Neural progenitor cell (in vitro differentiated cells): ENCODE results near the gene B4GALNT1.

Experiments used
- EZH2 ChIP-seq: fragments of 200-600 bp; sonication (generic); IDR thresholded peaks from 2 replicates; pipeline ENCODE4 v1.6.1; 2017; ENCODE audit warnings: antibody characterized with exemption, mild to moderate bottlenecking, moderate library complexity
- EZH2phosphoT487 ChIP-seq: fragments of 200-600 bp; sonication (generic); IDR thresholded peaks from 2 replicates; pipeline ENCODE4 v1.6.1; 2017; ENCODE audit warnings: antibody characterized with exemption
- TF ChIP-seq, protein P1 (sequence below): fragments of 200-600 bp; sonication (generic); IDR thresholded peaks from 2 replicates; pipeline ENCODE4 v1.5.1; 2017; ENCODE audit warnings: antibody characterized with exemption, mild to moderate bottlenecking

DNA sequence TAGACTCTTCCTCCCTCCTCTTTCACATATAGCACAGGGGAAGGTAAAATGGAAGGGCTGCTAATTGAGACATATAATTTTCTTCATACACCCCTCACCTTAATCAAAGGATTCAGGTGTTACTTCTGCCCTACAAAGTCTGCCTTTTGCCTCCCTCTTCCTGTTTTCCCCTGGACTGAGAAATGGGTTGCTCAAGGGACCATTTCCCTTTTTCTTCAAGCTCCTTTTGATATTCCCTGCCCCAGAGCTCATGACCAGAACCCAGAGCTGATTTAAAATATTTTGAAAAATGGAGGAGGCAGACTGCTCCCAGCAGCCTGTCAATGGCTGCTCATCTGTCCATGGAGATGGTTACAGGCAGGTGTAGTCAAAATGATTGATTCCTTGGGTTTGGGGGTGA, 48.3 kb downstream of the B4GALNT1 start:
- TF ChIP-seq, protein P1, sequence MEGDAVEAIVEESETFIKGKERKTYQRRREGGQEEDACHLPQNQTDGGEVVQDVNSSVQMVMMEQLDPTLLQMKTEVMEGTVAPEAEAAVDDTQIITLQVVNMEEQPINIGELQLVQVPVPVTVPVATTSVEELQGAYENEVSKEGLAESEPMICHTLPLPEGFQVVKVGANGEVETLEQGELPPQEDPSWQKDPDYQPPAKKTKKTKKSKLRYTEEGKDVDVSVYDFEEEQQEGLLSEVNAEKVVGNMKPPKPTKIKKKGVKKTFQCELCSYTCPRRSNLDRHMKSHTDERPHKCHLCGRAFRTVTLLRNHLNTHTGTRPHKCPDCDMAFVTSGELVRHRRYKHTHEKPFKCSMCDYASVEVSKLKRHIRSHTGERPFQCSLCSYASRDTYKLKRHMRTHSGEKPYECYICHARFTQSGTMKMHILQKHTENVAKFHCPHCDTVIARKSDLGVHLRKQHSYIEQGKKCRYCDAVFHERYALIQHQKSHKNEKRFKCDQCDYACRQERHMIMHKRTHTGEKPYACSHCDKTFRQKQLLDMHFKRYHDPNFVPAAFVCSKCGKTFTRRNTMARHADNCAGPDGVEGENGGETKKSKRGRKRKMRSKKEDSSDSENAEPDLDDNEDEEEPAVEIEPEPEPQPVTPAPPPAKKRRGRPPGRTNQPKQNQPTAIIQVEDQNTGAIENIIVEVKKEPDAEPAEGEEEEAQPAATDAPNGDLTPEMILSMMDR: no peak
- TF ChIP-seq EZH2 (no peak), EZH2phosphoT487 (no peak)
